Karpas-422 (cell line): ENCODE measurements around the gene AAMP. TPM values are rescaled to one million over a fixed set of nuclear protein-coding genes. Genes with fewer than 3 reads are reported as not detected.
"Not testable (repeated sequence)": the region's sequence is repeated elsewhere in the genome, so short reads cannot be mapped to it uniquely, and the experiment has no call there.

Experiments
- DNase-seq: peaks from one replicate; pipeline ENCODE4 v3.0.0-alpha.2; 2015
- H2AFZ ChIP-seq: fragments of 200-600 bp; sonication (generic); 2 replicates; pipeline ENCODE4 v1.6.1; 2014; ENCODE audit warnings: antibody characterized with exemption, low read length, mixed read lengths
- H3K27ac ChIP-seq: fragments of 200-600 bp; sonication (generic); 2 replicates; pipeline ENCODE4 v1.5.1; 2014; ENCODE audit warnings: mild to moderate bottlenecking, low read length, moderate library complexity
- H3K27me3 ChIP-seq: fragments of 200-600 bp; sonication (generic); 2 replicates; pipeline ENCODE4 v1.6.1; 2014; ENCODE audit warnings: low read length, mixed read lengths
- H3K36me3 ChIP-seq: fragments of 200-600 bp; sonication (generic); 2 replicates; pipeline ENCODE4 v1.6.1; 2014; ENCODE audit warnings: low read length, mixed read lengths; ENCODE audit not compliant: insufficient read depth
- H3K4me1 ChIP-seq: fragments of 200-600 bp; sonication (generic); 2 replicates; pipeline ENCODE4 v1.6.1; 2014; ENCODE audit warnings: mild to moderate bottlenecking, low read length, mixed read lengths
- H3K4me2 ChIP-seq: fragments of 200-600 bp; sonication (generic); 2 replicates; pipeline ENCODE4 v1.6.1; 2014; ENCODE audit warnings: low read length, low read depth, mild to moderate bottlenecking; ENCODE audit not compliant: poor library complexity, severe bottlenecking
- H3K4me3 ChIP-seq: fragments of 200-600 bp; sonication (generic); 2 replicates; pipeline ENCODE4 v1.5.1; 2014; ENCODE audit warnings: mild to moderate bottlenecking, antibody characterized with exemption, low read length, mixed read lengths
- H3K79me2 ChIP-seq: fragments of 200-600 bp; sonication (generic); 2 replicates; pipeline ENCODE4 v1.6.1; 2014; ENCODE audit warnings: mild to moderate bottlenecking, low read length, mixed read lengths
- H3K9ac ChIP-seq: fragments of 200-600 bp; sonication (generic); 2 replicates; pipeline ENCODE4 v1.6.0; 2014; ENCODE audit warnings: low read length
- H3K9me2 ChIP-seq: fragments of 200-600 bp; sonication (generic), shearing (Covaris generic); replicated peaks from 2 replicates; pipeline ENCODE4 v1.6.0; 2014; ENCODE audit warnings: mild to moderate bottlenecking, low read length, moderate library complexity; ENCODE audit not compliant: insufficient read depth
- H3K9me3 ChIP-seq: fragments of 300-700, 200-600 bp; sonication (generic); 2 replicates; pipeline ENCODE4 v1.6.1; 2014; ENCODE audit warnings: low read length, mixed read lengths
- H4K20me1 ChIP-seq: fragments of 200-600 bp; sonication (generic); 2 replicates; pipeline ENCODE4 v1.6.1; 2014; ENCODE audit warnings: mild to moderate bottlenecking, antibody characterized with exemption, low read length, low read depth; ENCODE audit not compliant: insufficient read depth
- total RNA-seq: library from RNA; depleted of rRNA; stranded (reverse); fragments of >200 nt; shearing (Covaris generic); gene quantifications from 2 replicates; pipeline ENCODE4 v1.2.3, GENCODE V29; 2014; ENCODE audit warnings: low replicate concordance; rRNA removed

AAMP gene
- total RNA-seq: 77.6 and 204 TPM in 2 replicates

GRCh38 chr2:218269900-218270720 lies at the start of gene AAMP, which contains the start of gene PNKD:
Gene AAMP, minus strand, starts transcription at chr2:218270137. Its CDS starts 51 bp downstream, at chr2:218270086.
Gene PNKD, plus strand, starts transcription at chr2:218270519. Its CDS starts 17 bp downstream, at chr2:218270536.
- peak; percentile 100 for DNase-seq
- Histone ChIP-seq H3K9me3 (no peaks in the 10 kb centered on the region), H4K20me1 (peaks cover 9% of the 10 kb centered on the region; the same call in 1 of the 2 replicates), H3K9ac (peak within 1 kb of the TSS; percentile 94), H3K27me3 (no peaks in the 10 kb centered on the region), H3K36me3 (peaks cover 14% of the 10 kb centered on the region; the same call in 1 of the 2 replicates), H2AFZ (peak within 1 kb of the TSS; percentile 63; the same call in 1 of the 2 replicates), H3K79me2 (peaks cover 18% of the 10 kb centered on the region), H3K4me3 (peak within 1 kb of the TSS; percentile 98), H3K27ac (peak within 1 kb of the TSS; percentile 53), H3K4me2 (peak within 1 kb of the TSS; percentile 100), H3K4me1 (peaks cover 25% of the 10 kb centered on the region), H3K9me2 (no peaks in the 10 kb centered on the region)

GRCh38 chr2:218318241-218318640 lies 48.3 kb upstream of the AAMP start:
- no peak for DNase-seq
- Histone ChIP-seq H3K9ac (no peak overlapping the region), H3K4me1 (peaks cover 35% of the 10 kb centered on the region), H3K9me2 (no peaks in the 10 kb centered on the region), H3K27ac (no peak overlapping the region), H3K9me3 (no peaks in the 10 kb centered on the region), H3K4me2 (no peak overlapping the region), H4K20me1 (no peaks in the 10 kb centered on the region), H2AFZ (no peak overlapping the region), H3K4me3 (no peak overlapping the region), H3K27me3 (no peaks in the 10 kb centered on the region), H3K36me3 (no peaks in the 10 kb centered on the region), H3K79me2 (no peaks in the 10 kb centered on the region)

DNA sequence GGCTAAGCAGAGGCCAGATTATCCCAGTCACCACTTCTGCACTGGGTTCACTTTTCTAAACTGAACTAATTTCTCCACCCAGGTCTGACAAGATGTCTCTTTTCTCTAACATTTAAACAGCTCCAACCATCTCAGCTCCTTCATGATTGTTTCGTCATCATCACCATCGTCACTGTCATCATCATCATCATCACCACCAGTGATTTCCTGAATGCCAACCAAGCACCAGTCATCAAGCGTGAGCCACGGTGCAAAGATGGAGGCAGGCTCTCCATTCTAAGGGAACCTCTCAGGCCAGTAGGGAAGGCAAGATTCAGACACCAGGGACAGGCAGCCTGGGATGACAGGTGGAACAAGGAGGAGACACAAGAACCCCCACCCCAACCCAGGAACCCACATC lies 47.9 kb upstream of the AAMP start:
- H3K79me2 ChIP-seq: no peaks in the 10 kb centered on the region
- no peak overlapping the region for H3K4me3 ChIP-seq
- H3K4me1 ChIP-seq: peaks cover 32% of the 10 kb centered on the region
- H3K27ac ChIP-seq: no peak overlapping the region
- no peak overlapping the region for H2AFZ ChIP-seq
- no peak overlapping the region for H3K4me2 ChIP-seq
- H3K36me3 ChIP-seq: no peaks in the 10 kb centered on the region
- no peak for DNase-seq
- H3K27me3 ChIP-seq: no peaks in the 10 kb centered on the region
- no peaks in the 10 kb centered on the region for H3K9me2 ChIP-seq
- no peaks in the 10 kb centered on the region for H3K9me3 ChIP-seq
- H4K20me1 ChIP-seq: no peaks in the 10 kb centered on the region
- no peak overlapping the region for H3K9ac ChIP-seq

GRCh38 chr2:218317303-218317630 lies 47.3 kb upstream of the AAMP start:
- no peaks in the 10 kb centered on the region for H3K9me3 ChIP-seq
- H3K27ac ChIP-seq: no peak overlapping the region
- H2AFZ ChIP-seq: no peak overlapping the region

DNA sequence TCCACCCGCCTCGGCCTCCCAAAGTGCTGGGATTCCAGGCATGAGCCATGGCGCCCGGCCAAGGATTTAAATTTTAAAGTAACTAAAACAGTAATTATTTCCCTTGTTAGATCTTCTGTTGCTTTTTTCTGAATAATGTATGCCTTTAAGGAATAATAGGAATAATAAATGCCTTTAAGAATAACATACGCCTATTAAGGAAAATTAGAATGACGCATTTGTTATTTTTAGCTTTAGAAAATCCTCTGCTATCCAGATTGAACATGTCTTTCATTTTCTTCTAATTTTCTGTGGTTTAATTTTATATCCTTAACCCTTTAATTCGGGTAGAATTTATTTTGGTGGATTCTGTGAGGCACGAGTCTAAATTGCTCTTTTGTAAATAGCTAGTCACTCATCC lies 45.5 kb upstream of the AAMP start:
- Histone ChIP-seq H3K9me2 (no peaks in the 10 kb centered on the region), H3K4me1 (peaks cover 7% of the 10 kb centered on the region), H3K36me3 (no peaks in the 10 kb centered on the region), H3K4me3 (no peak overlapping the region), H3K27me3 (no peaks in the 10 kb centered on the region), H4K20me1 (no peaks in the 10 kb centered on the region), H2AFZ (no peak overlapping the region), H3K27ac (no peak overlapping the region), H3K79me2 (no peaks in the 10 kb centered on the region), H3K4me2 (no peak overlapping the region), H3K9me3 (no peaks in the 10 kb centered on the region), H3K9ac (no peak overlapping the region)
- no peak for DNase-seq

More at GRCh38 chr2:218317303-218317630, 47.3 kb upstream of the AAMP start:
- no peak overlapping the region for H3K9ac ChIP-seq
- DNase-seq: no peak
- no peaks in the 10 kb centered on the region for H3K36me3 ChIP-seq
- no peak overlapping the region for H3K4me2 ChIP-seq
- no peaks in the 10 kb centered on the region for H3K79me2 ChIP-seq
- H3K9me2 ChIP-seq: no peaks in the 10 kb centered on the region
- peaks cover 26% of the 10 kb centered on the region for H3K4me1 ChIP-seq
- H3K27me3 ChIP-seq: no peaks in the 10 kb centered on the region
- no peak overlapping the region for H3K4me3 ChIP-seq
- no peaks in the 10 kb centered on the region for H4K20me1 ChIP-seq

DNA sequence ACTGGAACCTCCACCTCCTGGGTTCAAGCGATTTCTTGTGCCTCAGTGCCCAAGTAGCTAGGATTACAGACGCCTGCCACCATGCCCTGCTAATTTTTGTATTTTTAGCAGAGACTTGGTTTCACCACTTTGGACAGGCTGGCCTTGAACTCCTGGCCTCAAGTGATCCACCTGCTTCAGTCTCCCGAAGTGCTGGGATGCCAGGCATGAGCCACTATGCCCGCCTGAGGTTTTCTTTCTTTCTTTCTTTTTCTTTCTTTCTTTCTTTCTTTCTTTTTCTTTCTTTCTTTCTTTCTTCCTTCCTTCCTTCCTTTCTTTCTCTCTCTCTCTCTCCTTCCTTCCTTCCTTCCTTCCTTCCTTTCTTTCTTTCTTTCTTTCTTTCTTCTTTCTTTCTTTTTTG lies 44.8 kb upstream of the AAMP start:
- H3K4me1 ChIP-seq, H3K9me2 ChIP-seq, H3K9ac ChIP-seq, H3K27me3 ChIP-seq, DNase-seq, H3K27ac ChIP-seq, H3K4me2 ChIP-seq, H3K36me3 ChIP-seq, H3K4me3 ChIP-seq, H3K79me2 ChIP-seq, H3K9me3 ChIP-seq, H4K20me1 ChIP-seq, H2AFZ ChIP-seq: not testable (repeated sequence)

- no peak overlapping the region for H3K4me3 ChIP-seq
- no peak overlapping the region for H3K4me2 ChIP-seq
- no peak overlapping the region for H3K27ac ChIP-seq
- no peaks in the 10 kb centered on the region for H3K4me1 ChIP-seq
- H2AFZ ChIP-seq: no peak overlapping the region
- no peak for DNase-seq
- H3K36me3 ChIP-seq: no peaks in the 10 kb centered on the region
- H3K79me2 ChIP-seq: no peaks in the 10 kb centered on the region
- no peaks in the 10 kb centered on the region for H3K27me3 ChIP-seq
- no peaks in the 10 kb centered on the region for H4K20me1 ChIP-seq
- no peaks in the 10 kb centered on the region for H3K9me2 ChIP-seq
- no peaks in the 10 kb centered on the region for H3K9me3 ChIP-seq
- no peak overlapping the region for H3K9ac ChIP-seq
These were observed 43.4 kb upstream of the AAMP start for GRCh38 chr2:218313356-218313755.

DNA sequence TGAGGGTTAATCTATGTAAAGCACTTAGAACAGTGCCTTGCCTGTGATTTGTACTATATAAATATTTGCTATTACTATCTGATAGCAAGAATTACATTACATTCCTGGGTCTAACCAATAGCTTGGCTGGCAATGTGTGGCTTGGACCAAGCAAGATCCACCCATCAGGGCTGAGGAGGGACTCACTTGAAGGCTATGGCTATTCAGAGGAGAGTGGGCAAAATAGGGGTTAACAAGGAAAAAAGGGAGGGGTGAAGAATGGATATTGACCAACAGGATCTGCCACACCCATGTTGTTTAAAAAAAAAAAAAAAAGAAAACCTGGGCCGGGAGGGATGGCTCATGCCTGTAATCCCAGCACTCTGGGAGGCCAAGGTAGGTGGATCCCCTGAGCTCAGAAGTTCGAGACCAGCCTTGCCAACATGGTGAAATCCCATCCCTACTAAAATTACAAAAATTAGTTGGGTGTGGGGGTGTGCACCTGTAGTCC lies 42.4 kb upstream of the AAMP start:
- DNase-seq: no peak
- H3K4me1 ChIP-seq: peaks cover 5% of the 10 kb centered on the region
- H3K4me2 ChIP-seq: no peak overlapping the region
- H3K4me3 ChIP-seq: no peak overlapping the region
- H3K9ac ChIP-seq: no peak overlapping the region
- H2AFZ ChIP-seq: no peak overlapping the region
- no peaks in the 10 kb centered on the region for H3K36me3 ChIP-seq
- H3K9me3 ChIP-seq: no peaks in the 10 kb centered on the region
- no peaks in the 10 kb centered on the region for H3K9me2 ChIP-seq
- H3K27ac ChIP-seq: no peak overlapping the region
- no peaks in the 10 kb centered on the region for H3K79me2 ChIP-seq
- H3K27me3 ChIP-seq: no peaks in the 10 kb centered on the region
- H4K20me1 ChIP-seq: no peaks in the 10 kb centered on the region
